Neural crest cell (in vitro differentiated cells): ENCODE measurements around the gene MLC1. TPM values are rescaled to one million over a fixed set of nuclear protein-coding genes. Genes with fewer than 3 reads are reported as not detected.

Experiments used
- DNase-seq: peaks from one replicate; pipeline ENCODE4 v3.0.0; 2021; ENCODE audit warnings: low read depth, mixed read lengths, low spot score
- H3K27ac Mint-ChIP-seq: one replicate; pipeline ENCODE4 v1.8.0; 2021; ENCODE audit warnings: mild to moderate bottlenecking, mixed read lengths; ENCODE audit not compliant: unreplicated experiment
- H3K27me3 Mint-ChIP-seq: 2 replicates; pipeline ENCODE4 v1.8.0; 2021; ENCODE audit warnings: low read depth, mild to moderate bottlenecking, mixed read lengths
- H3K36me3 Mint-ChIP-seq: 2 replicates; pipeline ENCODE4 v1.8.0; 2021; ENCODE audit warnings: low read depth, mild to moderate bottlenecking, mixed read lengths
- H3K4me1 Mint-ChIP-seq: 2 replicates; pipeline ENCODE4 v1.8.0; 2021; ENCODE audit warnings: mixed read lengths
- H3K4me3 Mint-ChIP-seq: one replicate; pipeline ENCODE4 v1.8.0; 2021; ENCODE audit warnings: mild to moderate bottlenecking, mixed read lengths
- H3K9me3 Mint-ChIP-seq: 2 replicates; pipeline ENCODE4 v1.8.0; 2021; ENCODE audit warnings: mixed read lengths
- total RNA-seq: library from RNA; stranded (reverse); gene quantifications from 2 replicates; pipeline ENCODE4 v1.2.1, GENCODE V29; 2021
- TF ChIP-seq, protein P1 (sequence below): fragments of 200-600 bp; sonication (generic); conservative IDR thresholded peaks from 2 replicates; pipeline ENCODE4 v1.5.0; 2021; ENCODE audit warnings: antibody characterized with exemption, mild to moderate bottlenecking

The MLC1 gene
- total RNA-seq, 1 donor from 2014 or later, result 3.3 TPM

GRCh38 chr22:50035976-50036724, 49.1 kb downstream of the MLC1 start:
- no peak for DNase-seq
- no peaks in the 10 kb centered on the region for H3K27me3 Mint-ChIP-seq
- no peaks in the 10 kb centered on the region for H3K36me3 Mint-ChIP-seq

GRCh38 chr22:50035131-50035881, 49.9 kb downstream of the MLC1 start:
- Mint-ChIP-seq H3K36me3 (no peaks in the 10 kb centered on the region), H3K27ac (no peak overlapping the region), H3K4me1 (no peaks in the 10 kb centered on the region), H3K4me3 (no peak overlapping the region), H3K9me3 (peaks cover 3% of the 10 kb centered on the region), H3K27me3 (no peaks in the 10 kb centered on the region)
- DNase-seq, result no peak
- TF ChIP-seq, protein P1, sequence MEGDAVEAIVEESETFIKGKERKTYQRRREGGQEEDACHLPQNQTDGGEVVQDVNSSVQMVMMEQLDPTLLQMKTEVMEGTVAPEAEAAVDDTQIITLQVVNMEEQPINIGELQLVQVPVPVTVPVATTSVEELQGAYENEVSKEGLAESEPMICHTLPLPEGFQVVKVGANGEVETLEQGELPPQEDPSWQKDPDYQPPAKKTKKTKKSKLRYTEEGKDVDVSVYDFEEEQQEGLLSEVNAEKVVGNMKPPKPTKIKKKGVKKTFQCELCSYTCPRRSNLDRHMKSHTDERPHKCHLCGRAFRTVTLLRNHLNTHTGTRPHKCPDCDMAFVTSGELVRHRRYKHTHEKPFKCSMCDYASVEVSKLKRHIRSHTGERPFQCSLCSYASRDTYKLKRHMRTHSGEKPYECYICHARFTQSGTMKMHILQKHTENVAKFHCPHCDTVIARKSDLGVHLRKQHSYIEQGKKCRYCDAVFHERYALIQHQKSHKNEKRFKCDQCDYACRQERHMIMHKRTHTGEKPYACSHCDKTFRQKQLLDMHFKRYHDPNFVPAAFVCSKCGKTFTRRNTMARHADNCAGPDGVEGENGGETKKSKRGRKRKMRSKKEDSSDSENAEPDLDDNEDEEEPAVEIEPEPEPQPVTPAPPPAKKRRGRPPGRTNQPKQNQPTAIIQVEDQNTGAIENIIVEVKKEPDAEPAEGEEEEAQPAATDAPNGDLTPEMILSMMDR, result no peak

More at GRCh38 chr22:50035976-50036724, 49.1 kb downstream of the MLC1 start:
- no peak overlapping the region for H3K4me3 Mint-ChIP-seq
- no peak overlapping the region for H3K27ac Mint-ChIP-seq
- TF ChIP-seq, protein P1, result no peak
- no peaks in the 10 kb centered on the region for H3K4me1 Mint-ChIP-seq
- H3K9me3 Mint-ChIP-seq, result peaks cover 3% of the 10 kb centered on the region

DNA sequence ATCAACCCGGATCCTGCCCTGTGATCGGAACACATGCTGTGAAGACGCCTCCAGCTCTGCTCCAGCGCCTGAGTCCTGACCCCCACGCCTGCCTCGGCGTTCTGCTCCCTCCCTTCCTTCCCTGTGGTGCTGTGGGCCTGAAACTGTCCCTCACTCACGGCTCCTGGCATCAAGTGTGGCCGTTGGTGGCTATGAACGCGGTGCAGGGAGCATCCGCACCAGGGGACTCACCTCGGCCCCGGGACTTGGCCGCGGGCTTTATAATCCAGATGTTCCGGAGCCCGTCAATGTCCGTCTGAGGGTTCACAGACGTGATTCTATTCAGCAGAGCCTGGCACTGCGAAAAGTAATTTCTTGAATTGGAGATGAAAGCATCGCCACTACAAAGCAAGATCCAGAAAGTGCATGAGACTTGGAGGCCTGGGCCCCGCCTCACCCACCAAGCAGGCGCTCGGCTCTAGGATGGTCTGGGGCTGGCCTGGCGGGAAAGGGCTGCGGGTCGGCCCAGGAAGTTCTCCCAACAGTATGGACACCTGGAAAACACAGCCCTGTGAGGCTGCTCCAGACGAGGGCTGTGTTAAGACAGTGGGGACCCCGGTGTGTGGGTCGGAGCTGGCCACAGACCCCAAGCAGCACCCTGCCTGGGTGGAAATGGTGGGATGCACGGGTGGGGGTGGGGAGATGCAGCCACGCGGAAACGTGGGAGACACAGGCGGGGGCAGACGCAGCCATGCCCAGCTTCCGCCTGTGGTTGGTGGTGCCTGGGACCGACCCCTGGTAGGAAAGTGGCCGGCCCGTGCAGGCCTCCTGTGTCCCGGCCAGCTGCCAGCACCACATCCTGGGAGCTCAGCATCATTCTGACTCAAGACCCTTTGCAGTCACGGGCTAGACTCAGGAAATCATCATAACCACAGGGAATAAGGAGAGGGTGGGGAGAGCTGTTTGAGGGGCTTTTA, 50.8 kb downstream of the MLC1 start:
- H3K4me3 Mint-ChIP-seq, result no peak overlapping the region
- peaks cover 3% of the 10 kb centered on the region for H3K9me3 Mint-ChIP-seq
- TF ChIP-seq, protein P1, result no peak
- H3K4me1 Mint-ChIP-seq, result no peaks in the 10 kb centered on the region
- no peak overlapping the region for H3K27ac Mint-ChIP-seq
- DNase-seq, result no peak
- peaks cover 5% of the 10 kb centered on the region for H3K27me3 Mint-ChIP-seq
- H3K36me3 Mint-ChIP-seq, result no peaks in the 10 kb centered on the region

DNA sequence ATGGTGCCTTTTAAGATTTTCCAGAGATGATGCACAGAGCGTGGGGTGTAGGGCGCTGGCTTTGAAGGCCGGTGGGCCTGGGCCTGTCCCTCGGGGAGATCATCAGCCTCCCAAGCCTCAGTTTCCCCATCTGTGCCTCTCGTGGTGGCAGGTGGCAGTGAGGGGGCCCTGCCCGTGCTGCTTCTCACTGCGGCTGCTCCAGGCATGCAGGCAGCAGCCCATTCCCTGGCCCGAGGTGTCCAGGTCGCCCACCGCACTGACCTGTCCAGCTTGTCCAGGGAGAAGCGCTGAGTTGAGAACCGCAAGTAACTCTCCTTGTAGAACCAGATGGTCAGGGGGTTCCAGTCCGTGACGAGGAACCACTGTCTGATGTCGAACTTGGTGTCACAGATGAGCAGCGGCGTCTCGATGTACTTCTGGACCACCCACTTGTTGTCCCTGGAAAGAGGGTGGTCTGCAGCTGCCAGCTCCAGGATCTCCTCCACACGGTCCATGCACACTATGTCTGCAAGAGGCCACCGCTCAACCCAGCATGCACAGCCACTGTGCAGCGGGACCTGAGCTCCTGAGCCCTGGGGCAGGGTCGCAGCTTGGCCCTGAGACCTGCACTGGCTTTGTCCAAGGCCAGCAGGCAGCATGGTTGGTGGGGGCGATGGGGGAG, 52.2 kb downstream of the MLC1 start:
- Mint-ChIP-seq H3K27me3 (peaks cover 6% of the 10 kb centered on the region), H3K4me1 (no peaks in the 10 kb centered on the region), H3K27ac (no peak overlapping the region), H3K4me3 (no peak overlapping the region), H3K36me3 (no peaks in the 10 kb centered on the region), H3K9me3 (no peaks in the 10 kb centered on the region)
- TF ChIP-seq, protein P1, result no peak
- no peak for DNase-seq
